H9 (cell line): ENCODE data around the gene INPP5B. TPM values are rescaled to one million over a fixed set of nuclear protein-coding genes. Genes with fewer than 3 reads are reported as not detected.

ENCODE experiments used
- DNase-seq: peaks from one replicate; pipeline ENCODE4 v3.0.0-alpha.2; 2017
- H2AFZ ChIP-seq: one replicate; pipeline ENCODE4 v1.6.1; 2013; ENCODE audit warnings: mild to moderate bottlenecking, low read length, control low read depth, moderate library complexity
- H2AK5ac ChIP-seq: 2 replicates; pipeline ENCODE4 v1.6.1; 2013; ENCODE audit warnings: low read length, control low read depth, mixed read lengths; ENCODE audit not compliant: insufficient read length
- H2BK120ac ChIP-seq: one replicate; pipeline ENCODE4 v1.6.1; 2013; ENCODE audit warnings: low read depth, mild to moderate bottlenecking, low read length, control low read depth, inconsistent platforms; ENCODE audit not compliant: poor library complexity, severe bottlenecking
- H2BK12ac ChIP-seq: 2 replicates; pipeline ENCODE4 v1.6.1; 2013; ENCODE audit warnings: low read length, control low read depth, mixed read lengths, low read depth; ENCODE audit not compliant: insufficient read length
- H2BK15ac ChIP-seq: 2 replicates; pipeline ENCODE4 v1.6.1; 2013; ENCODE audit warnings: low read depth, low read length, control low read depth
- H2BK20ac ChIP-seq: one replicate; pipeline ENCODE4 v1.6.1; 2013; ENCODE audit warnings: low read depth, mild to moderate bottlenecking, low read length, control low read depth, inconsistent platforms; ENCODE audit not compliant: poor library complexity, severe bottlenecking
- H2BK5ac ChIP-seq: 2 replicates; pipeline ENCODE4 v1.6.1; 2013; ENCODE audit warnings: low read length, control low read depth, mixed read lengths; ENCODE audit not compliant: insufficient read length
- H3K14ac ChIP-seq: 2 replicates; pipeline ENCODE4 v1.6.1; 2013; ENCODE audit warnings: low read length, control low read depth; ENCODE audit not compliant: insufficient read depth
- H3K18ac ChIP-seq: 2 replicates; pipeline ENCODE4 v1.6.1; 2013; ENCODE audit warnings: low read depth, mild to moderate bottlenecking, mixed read lengths, low read length, control low read depth; ENCODE audit not compliant: insufficient read length
- H3K23ac ChIP-seq: 2 replicates; pipeline ENCODE4 v1.6.1; 2013; ENCODE audit warnings: low read length, control low read depth, mixed read lengths, low read depth; ENCODE audit not compliant: insufficient read length
- H3K23me2 ChIP-seq: 2 replicates; pipeline ENCODE4 v1.6.1; 2013; ENCODE audit warnings: low read depth, mild to moderate bottlenecking, mixed read lengths, low read length, control low read depth; ENCODE audit not compliant: insufficient read length, poor library complexity, severe bottlenecking
- H3K27ac ChIP-seq: 2 replicates; pipeline ENCODE4 v1.5.1; 2013; ENCODE audit warnings: low read length, control low read depth, mixed read lengths, low read depth; ENCODE audit not compliant: insufficient read length
- H3K27me3 ChIP-seq: 2 replicates; pipeline ENCODE4 v1.6.1; 2013; ENCODE audit warnings: low read length, control low read depth, inconsistent platforms; ENCODE audit not compliant: insufficient read depth
- H3K4ac ChIP-seq: 2 replicates; pipeline ENCODE4 v1.6.1; 2013; ENCODE audit warnings: low read depth, mild to moderate bottlenecking, control low read depth, inconsistent platforms, low read length, moderate library complexity
- H3K4me1 ChIP-seq: 2 replicates; pipeline ENCODE4 v1.6.1; 2013; ENCODE audit warnings: low read length, control low read depth, inconsistent platforms; ENCODE audit not compliant: insufficient read depth
- H3K4me2 ChIP-seq: 2 replicates; pipeline ENCODE4 v1.6.1; 2013; ENCODE audit warnings: low read length, control low read depth, mixed read lengths; ENCODE audit not compliant: insufficient read length, insufficient read depth
- H3K56ac ChIP-seq: 2 replicates; pipeline ENCODE4 v1.6.1; 2013; ENCODE audit warnings: low read depth, mild to moderate bottlenecking, mixed read lengths, low read length, control low read depth; ENCODE audit not compliant: insufficient read length
- H3K79me1 ChIP-seq: 2 replicates; pipeline ENCODE4 v1.6.1; 2013; ENCODE audit warnings: low read depth, mild to moderate bottlenecking, moderate library complexity, low read length, control low read depth, inconsistent platforms; ENCODE audit not compliant: insufficient read depth, poor library complexity, severe bottlenecking
- H3K79me2 ChIP-seq: 2 replicates; pipeline ENCODE4 v1.6.1; 2013; ENCODE audit warnings: low read length, control low read depth, inconsistent platforms; ENCODE audit not compliant: insufficient read depth
- H3K9ac ChIP-seq: 2 replicates; pipeline ENCODE4 v1.6.1; 2013; ENCODE audit warnings: low read length, control low read depth, mixed read lengths; ENCODE audit not compliant: insufficient read length; ENCODE audit errors: extremely low read depth
- H3K9me3 ChIP-seq: one replicate; pipeline ENCODE4 v1.6.1; 2013; ENCODE audit warnings: low read depth, low read length, inconsistent platforms; ENCODE audit not compliant: control insufficient read depth
- H3T11ph ChIP-seq: one replicate; pipeline ENCODE4 v1.6.1; 2013; ENCODE audit warnings: mild to moderate bottlenecking, low read length, control low read depth, inconsistent platforms
- H4K20me1 ChIP-seq: one replicate; pipeline ENCODE4 v1.6.1; 2013; ENCODE audit not compliant: control insufficient read depth, insufficient read length, insufficient read depth
- H4K5ac ChIP-seq: 2 replicates; pipeline ENCODE4 v1.6.1; 2013; ENCODE audit warnings: low read depth, mild to moderate bottlenecking, mixed read lengths, low read length, control low read depth; ENCODE audit not compliant: insufficient read length
- H4K8ac ChIP-seq: replicated peaks from 2 replicates; pipeline ENCODE4 v1.6.1; 2013; ENCODE audit warnings: low read length, control low read depth, mixed read lengths, low read depth; ENCODE audit not compliant: insufficient read length
- H4K91ac ChIP-seq: 2 replicates; pipeline ENCODE4 v1.6.1; 2013; ENCODE audit warnings: low read depth, mild to moderate bottlenecking, moderate library complexity, mixed read lengths, low read length, control low read depth; ENCODE audit not compliant: insufficient read length
- H3K27ac Mint-ChIP-seq, 3 experiments: 2 replicates in 2 of 3; 3 replicates in 1 of 3; pipeline ENCODE4 v1.8.0; 2020 to 2021; ENCODE audit warnings: mixed read lengths in 3 of 3, mild to moderate bottlenecking in 1 of 3, moderate library complexity in 1 of 3
- H3K27me3 Mint-ChIP-seq: 2 replicates; pipeline ENCODE4 v1.8.0; 2021; ENCODE audit warnings: low read depth, mild to moderate bottlenecking, moderate library complexity, mixed read lengths
- H3K36me3 Mint-ChIP-seq, 3 experiments: 2 replicates in 2 of 3; 3 replicates in 1 of 3; pipeline ENCODE4 v1.8.0; 2020 to 2021; ENCODE audit warnings: low read depth in 3 of 3, mixed read lengths in 3 of 3; ENCODE audit not compliant: insufficient read depth in 1 of 3
- H3K4me1 Mint-ChIP-seq, 2 experiments: 2 replicates each; pipeline ENCODE4 v1.8.0; 2020; ENCODE audit warnings: mixed read lengths in 2 of 2
- H3K4me3 Mint-ChIP-seq, 2 experiments: 2 replicates in 1 of 2; 3 replicates in 1 of 2; pipeline ENCODE4 v1.8.0; 2020 to 2021; ENCODE audit warnings: mild to moderate bottlenecking in 2 of 2, mixed read lengths in 2 of 2, moderate library complexity in 1 of 2
- H3K9me3 Mint-ChIP-seq, 2 experiments: 2 replicates in 1 of 2; 3 replicates in 1 of 2; pipeline ENCODE4 v1.8.0; 2020; ENCODE audit warnings: mild to moderate bottlenecking in 2 of 2, mixed read lengths in 2 of 2, moderate library complexity in 1 of 2
- CTCF ChIP-seq: fragments of 200-600 bp; sonication (generic); conservative IDR thresholded peaks from 3 replicates; pipeline ENCODE4 v1.8.0; 2021; ENCODE audit warnings: antibody characterized with exemption, mild to moderate bottlenecking
- WGBS: extraction: QIAGEN DNeasy Blood & Tissue Kit; methylation state at CpG from one replicate; pipeline ENCODE4 v1.1.7; 2013; ENCODE audit warnings: missing lambda C conversion rate, low lambda C conversion rate, mixed read lengths; ENCODE audit not compliant: insufficient read length; ENCODE audit errors: extremely low coverage; 5-methylcytosine and 5-hydroxymethylcytosine counted together
- total RNA-seq: library from RNA; stranded (reverse); gene quantifications from 2 replicates; pipeline ENCODE4 v1.2.1, GENCODE V29; 2021

Gene INPP5B
- total RNA-seq, 1 experiment from 2014 or later, result 28.2 TPM

- peaks cover 17 to 20% of the 10 kb centered on the region in 2 experiments; a peak in 4 of 5 replicates for H3K9me3 Mint-ChIP-seq
- no peak overlapping the region for H2BK20ac ChIP-seq
Observed at GRCh38 chr1:37902983-37903382, 43.9 kb downstream of the INPP5B start.

More at GRCh38 chr1:37902983-37903382, 43.9 kb downstream of the INPP5B start:
- Histone ChIP-seq H4K20me1 (no peaks in the 10 kb centered on the region), H2BK15ac (no peak overlapping the region), H3K4me1 (no peaks in the 10 kb centered on the region), H3K56ac (no peak overlapping the region), H2BK12ac (no peak overlapping the region), H3K27me3 (no peaks in the 10 kb centered on the region), H4K91ac (no peak overlapping the region), H3K79me2 (no peaks in the 10 kb centered on the region), H2AK5ac (no peak overlapping the region), H3K4me2 (no peak overlapping the region), H3K9me3 (peaks cover 7% of the 10 kb centered on the region), H4K5ac (no peak overlapping the region), H2AFZ (no peak overlapping the region), H3K4ac (no peak overlapping the region), H3K23ac (no peak overlapping the region), H3K23me2 (no peaks in the 10 kb centered on the region), H3T11ph (no peak overlapping the region), H3K27ac (no peak overlapping the region), H3K14ac (no peak overlapping the region), H2BK120ac (no peak overlapping the region), H4K8ac (no peak overlapping the region), H2BK5ac (no peak overlapping the region), H3K79me1 (no peaks in the 10 kb centered on the region), H3K9ac (no peak overlapping the region), H3K18ac (no peak overlapping the region)
- no peak for TF ChIP-seq CTCF
- H3K27ac Mint-ChIP-seq, result no peak overlapping the region; a peak in 2 of 7 replicates
- no peak for DNase-seq
- H3K36me3 Mint-ChIP-seq, result peaks cover 5 to 38% (median 12%) of the 10 kb centered on the region in 3 experiments; a peak in 6 of 7 replicates
- no peaks in the 10 kb centered on the region for H3K4me1 Mint-ChIP-seq
- H3K27me3 Mint-ChIP-seq, result no peaks in the 10 kb centered on the region
- no CpG with 5 or more reads among the region's 5 CpGs for WGBS
- H3K4me3 Mint-ChIP-seq, result no peak overlapping the region
